ENCODE measurements around the gene DUSP14. TPM values are rescaled to one million over a fixed set of nuclear protein-coding genes. Genes with fewer than 3 reads are reported as not detected.

Gene DUSP14
- total RNA-seq, 6 donors from 2014 or later: 4.2 to 40.0 (median 9.4) TPM

- no peaks in the 10 kb centered on the region for H3K27me3 ChIP-seq
- TF ChIP-seq EP300 (IDR thresholded peaks at IDR 0.05) (no peak), POLR2AphosphoS5 (IDR thresholded peaks at IDR 0.05) (no peak), POLR2A (IDR thresholded peaks at IDR 0.05) (no peak), CTCF (IDR thresholded peaks at IDR 0.05) (no peak)
- no peak overlapping the region for H3K4me3 ChIP-seq
- no peak for DNase-seq
- peaks cover 9 to 86% (median 57%) of the 10 kb centered on the region in 4 donors for H3K36me3 ChIP-seq
- no peak for ATAC-seq (ENCODE audit: low FRiP score in 2 of 2)
- WGBS, 2 donors: 79% methylated on average over 6 of the region's 6 CpGs
- H3K27ac ChIP-seq: no peak overlapping the region
- no peaks in the 10 kb centered on the region for H3K4me1 ChIP-seq
- H3K9me3 ChIP-seq: no peaks in the 10 kb centered on the region
Observed at GRCh38 chr17:37516127-37516571, 26.5 kb downstream of the DUSP14 start.

- WGBS, 2 donors: 87 to 94% methylated on average over 4 of the region's 4 CpGs
- TF ChIP-seq EP300 (IDR thresholded peaks at IDR 0.05): no peak
- TF ChIP-seq CTCF (IDR thresholded peaks at IDR 0.05): no peak
- no peak for TF ChIP-seq POLR2A (IDR thresholded peaks at IDR 0.05)
- TF ChIP-seq POLR2AphosphoS5 (IDR thresholded peaks at IDR 0.05): no peak
- H3K9me3 ChIP-seq: no peaks in the 10 kb centered on the region
- no peak overlapping the region for H3K4me3 ChIP-seq
- no peaks in the 10 kb centered on the region for H3K27me3 ChIP-seq
- H3K4me1 ChIP-seq: no peaks in the 10 kb centered on the region
- DNase-seq: no peak
- ATAC-seq (ENCODE audit: low FRiP score in 2 of 2): no peak
- no peak overlapping the region for H3K27ac ChIP-seq
- peaks cover 9 to 87% (median 51%) of the 10 kb centered on the region in 4 donors for H3K36me3 ChIP-seq
Observed at GRCh38 chr17:37517881-37518280, 28.2 kb downstream of the DUSP14 start.

GRCh38 chr17:37518826-37519225, 29.1 kb downstream of the DUSP14 start:
- WGBS, 2 donors: 79 to 83% methylated on average over 8 of the region's 8 CpGs
- peaks cover 9 to 86% (median 50%) of the 10 kb centered on the region in 4 donors for H3K36me3 ChIP-seq
- ATAC-seq (ENCODE audit: low FRiP score in 2 of 2): no peak

DNA sequence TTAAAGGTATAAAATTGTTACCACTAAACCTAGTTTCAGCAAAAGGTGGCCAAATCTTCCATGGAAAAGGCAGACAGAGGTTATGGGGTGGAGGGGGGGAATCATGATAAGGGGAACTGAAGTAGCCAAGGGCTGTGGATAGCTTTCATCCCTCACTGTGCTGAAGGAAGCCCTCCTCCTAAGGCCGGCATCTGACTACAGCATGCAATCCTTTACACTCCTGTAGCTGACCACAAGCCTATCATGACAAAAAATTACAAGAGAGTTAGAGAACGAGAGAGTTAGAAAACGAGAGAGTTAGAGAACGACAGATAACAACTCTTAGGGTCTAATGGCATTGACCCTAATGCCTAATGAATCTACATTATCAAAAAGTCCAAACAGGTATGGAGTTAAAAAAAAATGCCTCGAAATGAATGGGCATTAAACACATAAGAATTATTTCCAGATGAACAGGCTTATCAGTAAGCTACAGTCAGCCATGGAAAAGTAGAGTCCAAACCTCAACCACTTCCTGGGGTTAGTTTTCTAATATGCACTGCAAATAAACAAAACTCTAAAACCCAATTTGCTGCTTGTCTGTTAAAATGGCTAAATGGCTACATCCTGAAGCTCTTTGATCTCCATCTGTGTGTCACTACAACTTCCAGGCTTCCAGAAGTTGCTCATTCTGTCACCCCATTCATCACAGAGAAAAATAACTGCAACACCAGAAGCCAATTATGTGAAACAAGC, 29.7 kb downstream of the DUSP14 start:
- H3K4me3 ChIP-seq: no peak overlapping the region
- TF ChIP-seq EP300 (IDR thresholded peaks at IDR 0.05): no peak
- no peak for TF ChIP-seq POLR2AphosphoS5 (IDR thresholded peaks at IDR 0.05)
- no peak for TF ChIP-seq CTCF (IDR thresholded peaks at IDR 0.05)
- TF ChIP-seq POLR2A (IDR thresholded peaks at IDR 0.05): no peak
- ATAC-seq (ENCODE audit: low FRiP score in 2 of 2) (no peak), DNase-seq (no peak)
- H3K9me3 ChIP-seq: no peaks in the 10 kb centered on the region
- H3K36me3 ChIP-seq: peaks cover 9 to 89% (median 53%) of the 10 kb centered on the region in 4 donors
- no peaks in the 10 kb centered on the region for H3K4me1 ChIP-seq
- H3K27ac ChIP-seq: no peak overlapping the region
- WGBS, 2 donors: 74 to 79% methylated on average over 5 of the region's 5 CpGs
- H3K27me3 ChIP-seq: no peaks in the 10 kb centered on the region

More at GRCh38 chr17:37518826-37519225, 29.1 kb downstream of the DUSP14 start:
- DNase-seq: no peak
- H3K9me3 ChIP-seq: no peaks in the 10 kb centered on the region
- H3K4me1 ChIP-seq: no peaks in the 10 kb centered on the region
- TF ChIP-seq POLR2AphosphoS5 (IDR thresholded peaks at IDR 0.05): no peak
- no peak for TF ChIP-seq CTCF (IDR thresholded peaks at IDR 0.05)
- no peak for TF ChIP-seq EP300 (IDR thresholded peaks at IDR 0.05)
- TF ChIP-seq POLR2A (IDR thresholded peaks at IDR 0.05): no peak
- H3K4me3 ChIP-seq: no peak overlapping the region
- no peak overlapping the region for H3K27ac ChIP-seq
- no peaks in the 10 kb centered on the region for H3K27me3 ChIP-seq

- no peak overlapping the region for H3K4me3 ChIP-seq
- no peaks in the 10 kb centered on the region for H3K4me1 ChIP-seq
- H3K9me3 ChIP-seq: no peaks in the 10 kb centered on the region
- no peak for ATAC-seq (ENCODE audit: low FRiP score in 2 of 2)
- WGBS, 2 donors: 89 to 95% methylated on average over 8 of the region's 8 CpGs
- no peak overlapping the region for H3K27ac ChIP-seq
- TF ChIP-seq CTCF (IDR thresholded peaks at IDR 0.05): no peak
- TF ChIP-seq POLR2A (IDR thresholded peaks at IDR 0.05): no peak
- no peak for TF ChIP-seq EP300 (IDR thresholded peaks at IDR 0.05)
- no peak for TF ChIP-seq POLR2AphosphoS5 (IDR thresholded peaks at IDR 0.05)
- DNase-seq: no peak
- peaks cover 9 to 82% (median 53%) of the 10 kb centered on the region in 4 donors for H3K36me3 ChIP-seq
- H3K27me3 ChIP-seq: no peaks in the 10 kb centered on the region
Observed at GRCh38 chr17:37520174-37520573, 30.5 kb downstream of the DUSP14 start.

Data from upper lobe of left lung (tissue), 6 donors.